KOPT-K1 (cell line): ENCODE data around the gene MICAL2.

ENCODE experiments used
- H3K27ac ChIP-seq: fragments of 200-600 bp; sonication (generic); 2 replicates; pipeline ENCODE4 v1.5.1; 2016; ENCODE audit warnings: antibody characterized with exemption, mild to moderate bottlenecking, low read depth, low read length; ENCODE audit not compliant: poor library complexity, severe bottlenecking
- H3K36me3 ChIP-seq: fragments of 200-600 bp; sonication (generic); 2 replicates; pipeline ENCODE4 v1.5.1; 2017; ENCODE audit warnings: antibody characterized with exemption, mild to moderate bottlenecking, low read length, moderate library complexity; ENCODE audit not compliant: insufficient read depth
- H3K9me3 ChIP-seq: fragments of 200-600 bp; sonication (generic); 2 replicates; pipeline ENCODE4 v1.5.1; 2017; ENCODE audit warnings: antibody characterized with exemption, low read length, mild to moderate bottlenecking; ENCODE audit not compliant: insufficient read depth, poor library complexity, severe bottlenecking

Gene MICAL2

GRCh38 chr11:12117200-12117599 lies 6.8 kb downstream of the MICAL2 start:
- Histone ChIP-seq H3K9me3 (no peaks in the 10 kb centered on the region), H3K27ac (no peak overlapping the region), H3K36me3 (no peaks in the 10 kb centered on the region)

- Histone ChIP-seq H3K9me3 (no peaks in the 10 kb centered on the region), H3K36me3 (no peaks in the 10 kb centered on the region), H3K27ac (no peak overlapping the region)
Measured at GRCh38 chr11:12117611-12118010, 7.2 kb downstream of the MICAL2 start.

- Histone ChIP-seq H3K9me3 (no peaks in the 10 kb centered on the region), H3K27ac (no peak overlapping the region), H3K36me3 (no peaks in the 10 kb centered on the region)
Measured at GRCh38 chr11:12118949-12119348, 8.6 kb downstream of the MICAL2 start.

GRCh38 chr11:12119502-12119901 lies 9.1 kb downstream of the MICAL2 start:
- Histone ChIP-seq H3K36me3 (no peaks in the 10 kb centered on the region), H3K9me3 (no peaks in the 10 kb centered on the region), H3K27ac (no peak overlapping the region)

- Histone ChIP-seq H3K27ac (no peak overlapping the region), H3K9me3 (no peaks in the 10 kb centered on the region), H3K36me3 (no peaks in the 10 kb centered on the region)
Measured at GRCh38 chr11:12120031-12121008, 9.9 kb downstream of the MICAL2 start.

GRCh38 chr11:12121011-12121410 lies 10.6 kb downstream of the MICAL2 start:
- no peaks in the 10 kb centered on the region for H3K9me3 ChIP-seq
- H3K27ac ChIP-seq, result no peak overlapping the region
- no peaks in the 10 kb centered on the region for H3K36me3 ChIP-seq

GRCh38 chr11:12121517-12121916 lies 11.1 kb downstream of the MICAL2 start:
- no peaks in the 10 kb centered on the region for H3K36me3 ChIP-seq
- no peak overlapping the region for H3K27ac ChIP-seq
- no peaks in the 10 kb centered on the region for H3K9me3 ChIP-seq

DNA sequence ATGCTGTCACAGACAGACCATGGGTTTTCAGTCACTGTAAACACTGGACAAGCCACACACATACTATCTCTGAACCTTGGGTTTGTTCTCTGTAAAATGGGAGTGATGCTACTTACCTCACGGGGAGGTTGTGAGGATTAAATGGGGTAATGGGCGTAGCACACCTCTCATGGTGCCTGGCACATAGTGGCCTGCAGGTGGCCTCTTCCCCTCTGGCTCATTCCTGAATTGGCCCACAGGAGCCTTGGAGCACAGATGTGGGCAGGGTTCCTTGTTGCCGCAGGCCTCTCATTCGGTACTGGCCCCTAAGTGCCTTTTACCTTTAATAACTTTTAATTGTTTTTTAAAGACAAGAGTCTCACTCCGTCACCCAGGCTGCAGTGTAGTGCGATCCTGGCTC lies 11.7 kb downstream of the MICAL2 start:
- no peaks in the 10 kb centered on the region for H3K9me3 ChIP-seq
- no peaks in the 10 kb centered on the region for H3K36me3 ChIP-seq
- H3K27ac ChIP-seq, result no peak overlapping the region

DNA sequence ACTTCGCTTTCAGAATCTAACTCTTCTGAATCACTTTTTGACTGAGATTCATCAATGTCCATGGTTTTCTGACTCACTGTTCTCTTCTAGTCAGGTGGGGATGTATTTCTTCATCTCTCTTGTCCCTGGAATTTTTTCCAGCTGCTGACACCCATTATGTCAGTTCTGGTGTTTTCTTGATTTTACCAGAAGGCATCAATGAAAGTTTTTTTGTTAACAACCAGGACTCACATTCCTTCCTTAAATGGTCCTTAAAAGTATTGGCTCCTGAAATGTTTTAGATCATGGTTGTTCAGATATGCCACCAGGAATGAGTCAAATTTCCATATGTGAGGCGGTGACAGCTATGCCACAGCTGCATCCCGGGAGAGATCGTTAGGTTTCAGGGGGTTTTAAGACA lies 12.9 kb downstream of the MICAL2 start:
- no peaks in the 10 kb centered on the region for H3K36me3 ChIP-seq
- H3K9me3 ChIP-seq, result no peaks in the 10 kb centered on the region
- H3K27ac ChIP-seq, result no peak overlapping the region

DNA sequence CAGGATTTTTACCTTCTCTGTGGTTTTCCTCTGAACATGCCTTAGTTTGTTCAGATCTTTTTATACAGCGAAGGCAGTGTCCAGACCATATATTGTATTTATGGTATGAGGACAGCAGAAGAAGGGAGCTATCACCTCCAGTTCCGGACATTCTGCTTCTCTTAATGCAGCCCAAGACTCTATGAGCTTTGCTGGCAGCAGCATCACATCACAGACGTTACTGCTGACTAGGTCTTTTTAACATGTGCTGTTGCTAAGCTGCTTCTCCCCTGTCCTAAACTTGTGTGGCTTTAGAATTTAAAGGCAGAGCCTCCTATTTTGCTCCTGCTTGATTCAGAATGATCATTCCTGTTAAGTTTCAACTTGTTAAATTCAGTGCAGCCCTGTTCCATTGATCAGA lies 13.4 kb downstream of the MICAL2 start:
- H3K9me3 ChIP-seq, result no peaks in the 10 kb centered on the region
- no peak overlapping the region for H3K27ac ChIP-seq
- H3K36me3 ChIP-seq, result no peaks in the 10 kb centered on the region

DNA sequence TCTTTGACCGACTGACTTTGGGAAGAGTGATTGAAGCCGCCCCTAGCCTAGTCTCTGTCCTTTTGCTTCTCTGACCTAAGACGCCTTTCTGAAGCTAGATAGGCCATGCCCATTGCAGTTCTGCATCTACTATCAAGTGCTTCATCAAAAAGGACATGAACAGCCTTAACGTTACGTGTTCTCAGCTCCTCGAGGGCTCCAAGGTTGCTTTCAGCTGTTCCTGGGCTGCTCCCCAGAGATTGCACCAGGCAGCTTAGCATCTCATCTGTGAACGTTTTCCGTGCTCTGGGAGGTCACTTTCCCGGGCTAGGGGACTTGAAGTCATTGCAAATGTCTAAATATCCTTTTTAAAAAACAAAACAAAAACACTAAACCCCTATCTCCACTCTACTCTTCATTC lies 13.9 kb downstream of the MICAL2 start:
- Histone ChIP-seq H3K36me3 (no peaks in the 10 kb centered on the region), H3K27ac (no peak overlapping the region), H3K9me3 (no peaks in the 10 kb centered on the region)

- H3K9me3 ChIP-seq, result no peaks in the 10 kb centered on the region
- H3K27ac ChIP-seq, result no peak overlapping the region
- H3K36me3 ChIP-seq, result no peaks in the 10 kb centered on the region
Measured at GRCh38 chr11:12125609-12126149, 15.3 kb downstream of the MICAL2 start.

DNA sequence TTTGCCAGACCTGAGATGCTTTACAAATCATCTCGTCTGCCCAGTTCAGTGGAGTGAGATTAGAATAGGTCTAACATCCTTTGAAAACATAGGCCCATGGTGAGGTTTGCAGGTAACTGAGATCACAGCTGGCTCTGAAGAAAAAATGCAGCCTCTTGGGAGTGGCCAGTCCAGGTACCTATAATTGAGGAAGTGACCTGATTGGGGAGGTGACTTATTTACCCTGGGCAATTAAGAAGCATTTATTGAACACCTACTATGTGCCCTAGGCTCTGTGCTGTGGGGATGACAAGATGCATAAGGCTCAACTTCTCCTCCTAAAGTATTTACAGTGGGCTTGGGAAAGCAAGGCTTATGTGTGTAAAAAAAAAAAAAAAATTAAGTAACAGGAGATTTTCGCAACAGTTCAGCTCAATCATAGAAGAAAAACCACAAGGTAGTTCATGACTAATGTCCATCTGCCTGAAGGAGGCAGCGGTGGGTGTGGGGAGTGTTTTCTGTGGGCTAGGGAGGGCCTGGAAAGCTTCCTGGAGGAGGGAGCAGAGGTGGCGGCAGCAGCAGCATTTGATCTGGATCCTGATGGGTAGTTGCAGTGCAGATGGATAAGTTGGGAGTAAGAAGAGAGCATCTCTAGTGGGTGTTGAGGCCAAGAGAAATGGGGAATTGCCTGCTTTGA lies 16.1 kb downstream of the MICAL2 start:
- Histone ChIP-seq H3K9me3 (no peaks in the 10 kb centered on the region), H3K27ac (no peak overlapping the region), H3K36me3 (no peaks in the 10 kb centered on the region)

DNA sequence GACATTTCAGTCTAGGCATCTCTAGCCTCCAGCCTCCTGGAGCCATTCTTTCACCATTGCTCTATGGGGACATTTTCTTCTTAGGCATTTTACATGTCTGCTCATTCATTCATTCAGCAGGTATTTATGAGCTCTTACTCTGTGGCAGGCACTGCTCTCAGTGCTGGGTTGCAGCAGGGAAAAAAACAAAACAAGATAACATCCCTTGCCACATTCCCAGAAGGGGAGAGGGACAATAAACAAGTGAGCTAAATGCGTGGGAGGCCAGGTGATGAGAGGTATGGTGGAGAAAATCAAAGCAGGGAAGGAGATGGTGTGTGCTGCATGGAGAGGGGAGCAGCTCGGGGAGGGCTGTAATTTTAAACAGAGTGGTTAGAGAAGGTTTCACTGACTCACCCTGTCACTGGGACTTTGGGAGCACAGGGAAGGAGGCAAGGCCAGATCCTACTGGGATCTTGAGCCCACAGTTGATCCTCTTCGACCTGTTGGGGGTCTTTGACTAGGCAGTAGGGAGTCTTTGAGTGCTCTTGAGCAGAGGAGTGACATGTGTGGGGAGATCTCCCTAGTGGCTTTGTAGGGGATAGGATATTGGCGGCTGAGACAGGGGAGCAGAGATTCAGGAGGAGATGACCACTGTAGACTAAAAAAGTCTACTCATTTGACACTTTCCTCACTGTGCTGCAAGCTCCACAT lies 17.0 kb downstream of the MICAL2 start:
- H3K36me3 ChIP-seq, result no peaks in the 10 kb centered on the region
- no peak overlapping the region for H3K27ac ChIP-seq
- no peaks in the 10 kb centered on the region for H3K9me3 ChIP-seq

DNA sequence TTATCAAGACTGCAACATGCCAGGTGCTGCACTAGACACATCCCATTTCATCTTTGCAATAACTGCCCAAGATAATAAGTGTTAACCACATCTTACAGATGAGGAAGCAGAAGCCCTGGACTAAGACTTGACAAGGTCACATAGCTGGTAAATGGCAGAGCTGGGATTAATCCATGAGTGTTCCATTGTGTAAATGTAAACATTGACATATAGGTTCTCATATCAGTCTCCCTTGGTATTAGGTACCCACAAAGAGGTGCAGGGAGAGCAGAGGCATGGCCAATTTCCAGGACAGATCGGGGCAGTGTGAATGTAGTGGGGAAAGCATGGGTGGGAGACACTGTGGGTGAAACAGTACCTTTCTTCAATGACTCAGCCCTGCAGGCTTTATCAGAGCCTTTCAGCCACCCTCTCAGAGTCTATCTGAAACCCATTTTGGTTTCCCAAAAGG lies 17.9 kb downstream of the MICAL2 start:
- Histone ChIP-seq H3K27ac (no peak overlapping the region), H3K36me3 (no peaks in the 10 kb centered on the region), H3K9me3 (no peaks in the 10 kb centered on the region)
